Immature natural killer cell (primary cell): ENCODE measurements around the gene SLC16A3. TPM values are rescaled to one million over a fixed set of nuclear protein-coding genes. Genes with fewer than 3 reads are reported as not detected.

Experiments
- DNase-seq, 3 donors: peaks; one replicate each; pipeline ENCODE4 v3.0.0; 2022; ENCODE audit warnings: mixed read lengths in 1 of 3
- H3K27ac Mint-ChIP-seq, 6 donors: one replicate each; pipeline ENCODE4 v1.8.0; 2020; ENCODE audit warnings: mixed read lengths in 6 of 6, mild to moderate bottlenecking in 5 of 6, inconsistent platforms in 4 of 6, moderate library complexity in 3 of 6
- H3K27me3 Mint-ChIP-seq, 3 donors: one replicate each; pipeline ENCODE4 v1.8.0; 2020 to 2021; ENCODE audit warnings: low read depth in 3 of 3, mild to moderate bottlenecking in 3 of 3, mixed read lengths in 3 of 3, moderate library complexity in 3 of 3, inconsistent platforms in 1 of 3
- H3K36me3 Mint-ChIP-seq, 3 donors: one replicate each; pipeline ENCODE4 v1.8.0; 2020; ENCODE audit warnings: mixed read lengths in 3 of 3, inconsistent platforms in 2 of 3, mild to moderate bottlenecking in 2 of 3
- H3K4me1 Mint-ChIP-seq, 2 donors: one replicate each; pipeline ENCODE4 v1.8.0; 2020; ENCODE audit warnings: inconsistent platforms in 2 of 2, mild to moderate bottlenecking in 2 of 2, mixed read lengths in 2 of 2, moderate library complexity in 1 of 2
- H3K4me3 Mint-ChIP-seq, 5 donors: one replicate each; pipeline ENCODE4 v1.8.0; 2020; ENCODE audit warnings: mild to moderate bottlenecking in 5 of 5, mixed read lengths in 5 of 5, inconsistent platforms in 3 of 5, moderate library complexity in 3 of 5
- H3K9me3 Mint-ChIP-seq, 6 donors: one replicate each; pipeline ENCODE4 v1.8.0; 2020; ENCODE audit warnings: mild to moderate bottlenecking in 6 of 6, mixed read lengths in 6 of 6, inconsistent platforms in 4 of 6, moderate library complexity in 3 of 6
- polyA plus RNA-seq, 3 donors: library from polyadenylated mRNA; unstranded; fragments of 300-500 nt; fragmentation: Illumina TruSeq; gene quantifications; one replicate each; pipeline ENCODE4 v1.2.3, GENCODE V29; 2021

Gene SLC16A3
- polyA plus RNA-seq, 3 donors from 2014 or later: 5.8 to 12.2 (median 6.8) TPM

- H3K4me3 Mint-ChIP-seq: peak overlapping the region in 1 of 5 donors; percentile 4
- peaks cover 19 to 36% (median 21%) of the 10 kb centered on the region in 3 donors for H3K36me3 Mint-ChIP-seq
- peak overlapping the region; percentile 72 to 91 (median 82) for H3K27ac Mint-ChIP-seq
- H3K9me3 Mint-ChIP-seq: no peaks in the 10 kb centered on the region
- DNase-seq: peak in 1 of 3 donors; percentile 29
- peaks cover 65 to 73% of the 10 kb centered on the region in 2 donors for H3K4me1 Mint-ChIP-seq
- H3K27me3 Mint-ChIP-seq: peaks cover 18 to 86% (median 71%) of the 10 kb centered on the region in 3 donors
Measured at GRCh38 chr17:82244413-82245133, 15.7 kb downstream of the SLC16A3 start.

- peak overlapping the region in 3 of 5 donors; percentile 6 to 23 (median 15) for H3K4me3 Mint-ChIP-seq
- H3K27ac Mint-ChIP-seq: peak overlapping the region in 5 of 6 donors; percentile 58 to 91 (median 82)
- H3K36me3 Mint-ChIP-seq: peaks cover 19 to 36% (median 21%) of the 10 kb centered on the region in 3 donors
- DNase-seq: no peak
- no peaks in the 10 kb centered on the region for H3K9me3 Mint-ChIP-seq
- peaks cover 61 to 66% of the 10 kb centered on the region in 2 donors for H3K4me1 Mint-ChIP-seq
- H3K27me3 Mint-ChIP-seq: peaks cover 15 to 89% (median 63%) of the 10 kb centered on the region in 3 donors
Measured at GRCh38 chr17:82245134-82246039, 16.5 kb downstream of the SLC16A3 start.

GRCh38 chr17:82246040-82246364 is 17.2 kb downstream of the SLC16A3 start:
- peaks cover 16 to 86% (median 59%) of the 10 kb centered on the region in 3 donors for H3K27me3 Mint-ChIP-seq
- H3K9me3 Mint-ChIP-seq: no peaks in the 10 kb centered on the region
- peaks cover 19 to 37% (median 22%) of the 10 kb centered on the region in 3 donors for H3K36me3 Mint-ChIP-seq
- H3K4me1 Mint-ChIP-seq: peaks cover 55 to 61% of the 10 kb centered on the region in 2 donors
- peak overlapping the region in 1 of 5 donors; percentile 31 for H3K4me3 Mint-ChIP-seq
- DNase-seq: no peak
- H3K27ac Mint-ChIP-seq: peak overlapping the region; percentile 77 to 92 (median 86)

- H3K36me3 Mint-ChIP-seq: peaks cover 23 to 43% (median 25%) of the 10 kb centered on the region in 3 donors
- H3K4me1 Mint-ChIP-seq: peaks cover 49 to 57% of the 10 kb centered on the region in 2 donors
- peak overlapping the region; percentile 77 to 92 (median 86) for H3K27ac Mint-ChIP-seq
- peak overlapping the region in 4 of 5 donors; percentile 17 to 61 (median 36) for H3K4me3 Mint-ChIP-seq
- DNase-seq: no peak
- H3K27me3 Mint-ChIP-seq: peaks cover 20 to 85% (median 58%) of the 10 kb centered on the region in 3 donors
- H3K9me3 Mint-ChIP-seq: no peaks in the 10 kb centered on the region
Measured at GRCh38 chr17:82246365-82247181, 17.7 kb downstream of the SLC16A3 start.

- Mint-ChIP-seq H3K27me3 (peaks cover 22 to 88% (median 56%) of the 10 kb centered on the region in 3 donors), H3K9me3 (no peaks in the 10 kb centered on the region), H3K36me3 (peaks cover 24 to 47% (median 26%) of the 10 kb centered on the region in 3 donors), H3K27ac (peak overlapping the region; percentile 77 to 92 (median 86)), H3K4me3 (peak overlapping the region in 2 of 5 donors; percentile 31 to 33), H3K4me1 (peaks cover 47 to 53% of the 10 kb centered on the region in 2 donors)
- DNase-seq: no peak
Measured at GRCh38 chr17:82247182-82247823, 18.5 kb downstream of the SLC16A3 start.

- Mint-ChIP-seq H3K27ac (peak overlapping the region; percentile 57 to 92 (median 84)), H3K9me3 (no peaks in the 10 kb centered on the region), H3K27me3 (peaks cover 25 to 90% (median 54%) of the 10 kb centered on the region in 3 donors), H3K4me1 (peaks cover 46% of the 10 kb centered on the region in 2 donors), H3K36me3 (peaks cover 22 to 50% (median 29%) of the 10 kb centered on the region in 3 donors), H3K4me3 (peak overlapping the region in 2 of 5 donors; percentile 10 to 27)
- no peak for DNase-seq
Measured at GRCh38 chr17:82247856-82248671, 19.2 kb downstream of the SLC16A3 start.

- Mint-ChIP-seq H3K27me3 (peaks cover 23 to 84% (median 47%) of the 10 kb centered on the region in 3 donors), H3K36me3 (peaks cover 21 to 49% (median 29%) of the 10 kb centered on the region in 3 donors), H3K4me1 (peaks cover 40 to 43% of the 10 kb centered on the region in 2 donors), H3K9me3 (no peaks in the 10 kb centered on the region), H3K4me3 (no peak overlapping the region), H3K27ac (peak overlapping the region in 5 of 6 donors; percentile 7 to 91 (median 73))
- DNase-seq: no peak
Measured at GRCh38 chr17:82248815-82249674, 20.2 kb downstream of the SLC16A3 start.

- no peak for DNase-seq
- Mint-ChIP-seq H3K27ac (peak overlapping the region in 2 of 6 donors; percentile 57 to 58), H3K4me1 (peaks cover 32 to 33% of the 10 kb centered on the region in 2 donors), H3K36me3 (peaks cover 12 to 41% (median 22%) of the 10 kb centered on the region in 3 donors), H3K27me3 (peaks cover 21 to 74% (median 41%) of the 10 kb centered on the region in 3 donors), H3K4me3 (no peak overlapping the region), H3K9me3 (no peaks in the 10 kb centered on the region)
Measured at GRCh38 chr17:82249896-82250581, 21.2 kb downstream of the SLC16A3 start.

- H3K27ac Mint-ChIP-seq: peak overlapping the region in 5 of 6 donors; percentile 57 to 88 (median 79)
- peaks cover 18 to 73% (median 38%) of the 10 kb centered on the region in 3 donors for H3K27me3 Mint-ChIP-seq
- DNase-seq: no peak
- H3K4me1 Mint-ChIP-seq: peaks cover 36 to 37% of the 10 kb centered on the region in 2 donors
- peaks cover 12 to 42% (median 28%) of the 10 kb centered on the region in 3 donors for H3K36me3 Mint-ChIP-seq
- no peak overlapping the region for H3K4me3 Mint-ChIP-seq
- no peaks in the 10 kb centered on the region for H3K9me3 Mint-ChIP-seq
Measured at GRCh38 chr17:82250868-82251500, 22.1 kb downstream of the SLC16A3 start.

GRCh38 chr17:82252511-82253178 is 23.8 kb downstream of the SLC16A3 start:
- peaks cover 19 to 67% (median 33%) of the 10 kb centered on the region in 3 donors for H3K27me3 Mint-ChIP-seq
- no peaks in the 10 kb centered on the region for H3K9me3 Mint-ChIP-seq
- H3K4me3 Mint-ChIP-seq: no peak overlapping the region
- H3K4me1 Mint-ChIP-seq: peaks cover 36 to 37% of the 10 kb centered on the region in 2 donors
- DNase-seq: no peak
- peaks cover 20 to 47% (median 37%) of the 10 kb centered on the region in 3 donors for H3K36me3 Mint-ChIP-seq
- H3K27ac Mint-ChIP-seq: peak overlapping the region; percentile 67 to 84 (median 78)
